GF-D8 (cell line): ENCODE data around the gene HECW1.
"Not testable (repeated sequence)": the region's sequence is repeated elsewhere in the genome, so short reads cannot be mapped to it uniquely, and the experiment has no call there.

ENCODE experiments used
- DNase-seq: peaks from one replicate; lab custom pipeline; 2025; lab: John Stamatoyannopoulos, UW

HECW1 gene

GRCh38 chr7:43112459-43112940 lies at the start of gene HECW1:
Gene HECW1 (plus strand): TSS chr7:43112647. CDS start chr7:43243906, 131,259 bp downstream.
- no peak for DNase-seq

- DNase-seq, result no peak
Measured at GRCh38 chr7:43071604-43072003, 40.8 kb upstream of the HECW1 start.

DNA sequence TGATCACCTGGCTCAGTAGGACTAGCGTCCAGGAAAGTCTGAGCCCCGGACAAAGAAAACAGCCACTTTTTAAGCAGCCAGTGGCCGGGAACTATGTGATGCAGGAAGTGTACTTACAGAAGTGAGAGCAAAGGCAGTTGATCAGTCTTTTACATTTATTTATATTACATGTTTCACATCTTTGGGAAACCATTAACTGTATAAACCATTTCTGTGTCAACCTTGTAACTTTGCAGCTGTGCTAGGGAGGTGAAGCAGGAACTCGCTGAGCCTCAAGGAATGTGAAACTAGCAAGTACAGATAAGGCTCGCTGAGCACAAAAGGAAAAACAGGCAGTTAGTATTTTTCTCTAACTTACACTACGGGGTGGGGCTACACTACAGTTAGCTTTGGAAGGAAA lies 39.9 kb upstream of the HECW1 start:
- no peak for DNase-seq

- DNase-seq, result not testable (repeated sequence)
Measured at GRCh38 chr7:43073811-43074210, 38.6 kb upstream of the HECW1 start.

- no peak for DNase-seq
Measured at GRCh38 chr7:43076189-43076605, 36.2 kb upstream of the HECW1 start.

GRCh38 chr7:43076606-43077005 lies 35.8 kb upstream of the HECW1 start:
- DNase-seq, result no peak

GRCh38 chr7:43077285-43077684 lies 35.2 kb upstream of the HECW1 start:
- no peak for DNase-seq

GRCh38 chr7:43077732-43078391 lies 34.6 kb upstream of the HECW1 start:
- DNase-seq, result no peak

DNA sequence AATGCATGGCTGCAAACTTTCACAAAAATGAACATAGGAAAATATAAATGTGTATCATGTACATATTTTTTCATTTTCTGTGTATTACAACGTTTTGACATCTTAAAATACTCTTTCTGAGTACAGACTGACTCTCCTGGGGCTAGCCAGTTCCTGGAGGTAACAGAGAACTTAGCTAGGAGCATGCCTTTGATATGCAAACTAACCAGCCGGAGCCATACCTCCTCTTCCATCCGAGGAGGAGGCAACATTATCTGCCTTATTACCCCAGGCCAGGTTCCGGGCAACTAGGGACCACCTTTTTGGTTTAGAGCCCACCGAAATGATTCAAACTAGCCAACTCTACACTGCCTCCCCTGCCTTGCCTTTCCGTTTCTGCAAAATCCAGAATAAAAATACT lies 33.7 kb upstream of the HECW1 start:
- no peak for DNase-seq

GRCh38 chr7:43081603-43082002 lies 30.8 kb upstream of the HECW1 start:
- DNase-seq, result no peak

GRCh38 chr7:43083106-43083505 lies 29.3 kb upstream of the HECW1 start:
- DNase-seq, result no peak

- DNase-seq, result no peak
Measured at GRCh38 chr7:43085017-43085416, 27.4 kb upstream of the HECW1 start.

- no peak for DNase-seq
Measured at GRCh38 chr7:43085992-43086391, 26.5 kb upstream of the HECW1 start.

DNA sequence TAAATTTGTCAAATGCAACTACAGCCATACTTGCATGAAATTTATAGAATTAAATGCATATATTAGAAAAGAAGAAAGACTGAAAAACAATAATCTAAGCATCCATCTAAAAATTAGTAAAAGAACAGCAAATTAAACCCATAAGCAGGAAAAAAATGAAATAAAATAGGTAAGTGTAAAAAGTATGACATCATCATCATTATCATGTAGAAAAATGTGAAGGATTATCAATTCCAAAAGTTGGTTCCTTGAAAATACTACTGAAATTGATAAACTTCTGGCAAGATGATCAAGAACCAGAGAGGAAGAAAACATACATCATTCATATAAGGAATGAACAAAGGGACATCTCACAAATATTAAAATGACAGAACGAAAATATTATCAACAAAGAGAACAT lies 19.6 kb upstream of the HECW1 start:
- DNase-seq, result no peak

GRCh38 chr7:43096875-43097274 lies 15.6 kb upstream of the HECW1 start:
- DNase-seq, result no peak

DNA sequence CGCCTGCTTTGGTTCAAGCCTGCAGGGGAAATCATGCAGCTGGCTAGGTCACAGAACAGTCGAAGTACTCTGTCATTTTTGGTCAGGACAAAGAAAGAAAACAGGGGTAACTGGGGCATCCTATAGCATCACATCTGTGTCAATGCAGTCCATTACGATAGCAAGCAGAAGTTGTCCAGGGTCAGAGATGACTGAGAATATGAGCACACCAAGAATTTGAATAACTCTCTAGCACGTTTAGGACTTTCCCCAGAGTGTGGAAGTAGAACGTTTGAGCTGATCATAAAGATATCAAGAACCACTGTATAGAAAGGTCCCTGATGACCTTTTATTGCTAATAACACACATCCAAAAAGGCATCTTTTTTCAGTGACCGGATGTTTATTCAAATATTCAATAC lies 12.7 kb upstream of the HECW1 start:
- DNase-seq, result no peak

DNA sequence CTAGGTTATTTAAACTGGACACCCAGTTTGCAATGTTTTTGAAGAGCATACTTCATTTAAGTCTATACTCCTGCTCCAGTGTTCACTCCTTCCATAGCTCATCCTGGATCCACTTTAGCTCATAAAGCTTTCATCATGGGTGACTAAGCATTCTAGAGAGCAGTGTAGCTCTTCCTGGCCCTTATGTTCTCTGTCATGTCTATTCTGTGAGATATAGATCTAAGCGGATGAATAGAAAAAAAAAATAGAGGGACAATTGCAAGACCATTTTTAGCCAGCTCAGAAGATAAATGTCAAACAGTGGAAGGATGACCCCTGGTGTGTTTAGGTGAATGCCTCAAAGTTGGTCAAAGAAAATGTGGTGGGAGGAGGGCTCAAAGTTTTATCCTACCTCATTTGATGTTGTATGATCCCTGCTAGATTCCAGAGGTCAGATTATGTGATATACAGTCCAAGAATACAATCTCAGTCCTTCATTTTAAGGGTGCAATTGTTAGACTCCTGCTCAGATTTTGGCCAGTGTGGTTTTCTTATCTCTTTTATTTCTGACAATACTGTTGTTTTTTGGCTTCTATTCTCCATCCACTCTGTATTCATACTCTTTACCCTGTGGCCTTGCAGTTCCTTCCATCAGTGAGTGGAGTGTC lies 7.5 kb upstream of the HECW1 start:
- no peak for DNase-seq

- no peak for DNase-seq
Measured at GRCh38 chr7:43105521-43106120, 6.8 kb upstream of the HECW1 start.

DNA sequence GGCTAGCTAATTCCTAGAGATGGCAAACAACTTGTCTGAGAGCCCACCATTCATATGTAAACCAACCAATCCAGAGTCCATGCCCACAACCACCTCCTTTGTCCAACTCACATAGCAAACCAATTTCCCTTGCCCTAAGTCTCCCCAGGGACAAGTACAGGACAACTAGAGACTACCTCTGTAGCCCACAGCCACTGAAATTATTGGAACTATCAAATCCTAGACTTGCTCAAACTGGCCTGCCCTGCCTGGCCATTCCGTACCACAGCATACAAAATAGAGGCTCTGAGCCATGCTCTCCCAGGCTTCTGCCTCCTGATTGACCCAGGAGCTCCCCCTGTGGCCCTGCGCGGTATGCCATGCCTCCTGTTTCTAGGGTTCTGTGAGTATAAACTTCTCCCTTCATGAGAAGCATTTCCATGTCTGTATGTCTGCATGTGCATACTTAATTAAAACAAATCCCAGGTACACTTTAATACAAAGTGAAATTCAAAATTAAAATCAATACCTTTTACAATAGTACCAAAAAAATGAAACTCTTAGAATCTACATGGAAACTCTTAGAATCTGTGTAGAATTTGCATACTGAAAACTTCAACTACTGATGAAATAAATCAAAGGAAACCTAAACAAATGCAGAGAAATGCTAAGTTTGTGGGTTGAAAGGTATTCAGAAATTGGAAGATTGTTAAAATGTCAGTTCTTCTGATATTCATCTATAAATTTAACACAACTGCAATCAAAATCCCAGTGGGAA lies 4.0 kb upstream of the HECW1 start:
- no peak for DNase-seq

DNA sequence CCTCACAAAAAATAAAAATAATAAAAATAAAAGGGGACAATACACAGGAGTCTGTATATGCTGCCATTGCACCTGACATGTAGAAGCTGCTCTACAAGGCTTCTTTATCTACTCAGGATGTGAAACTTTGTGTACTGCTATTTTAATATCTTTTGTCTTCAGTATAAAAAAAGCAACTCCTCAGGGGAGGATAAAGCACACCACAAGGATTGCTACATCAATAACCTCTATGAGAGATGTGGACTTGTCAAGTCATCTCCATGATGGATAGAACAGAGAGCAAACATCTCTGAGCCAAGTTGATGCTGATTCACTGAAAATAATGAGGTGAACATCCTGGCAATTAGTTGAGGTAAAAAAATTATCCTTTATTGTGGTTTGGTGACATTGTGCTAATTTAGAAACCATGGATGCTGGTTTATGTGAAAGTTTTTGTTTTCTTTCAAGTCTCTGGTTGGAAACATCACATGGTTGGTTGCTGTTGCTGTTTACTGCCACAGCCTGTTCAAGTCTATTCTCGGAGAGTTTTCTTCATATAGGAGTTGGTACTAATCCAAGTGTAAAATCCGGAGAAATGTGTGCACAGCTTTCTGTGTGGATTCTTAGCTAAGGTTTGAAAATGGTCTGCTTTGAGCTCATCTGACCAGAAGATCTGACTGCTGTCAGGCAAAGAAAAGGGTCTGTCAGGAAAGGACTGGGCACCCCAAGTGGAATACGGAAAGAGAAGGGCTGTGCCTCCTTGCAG lies 1.5 kb upstream of the HECW1 start:
- DNase-seq, result no peak

GRCh38 chr7:43111630-43112458 lies 603 bp upstream of the HECW1 start:
- DNase-seq, result no peak
